Body of pancreas (tissue), 4 donors: ENCODE results near the gene SULT1E1.

Experiments
- POLR2A ChIP-seq, 3 donors: fragments of 450-650 bp; IDR thresholded peaks; one replicate each; pipeline ENCODE4 v1.6.1; 2016; ENCODE audit warnings: antibody characterized with exemption in 3 of 3, mild to moderate bottlenecking in 2 of 3
- TF ChIP-seq, protein P1 (sequence below), 7 experiments: fragments of 450-650 bp in 4 of 7; fragments of 200-600 bp in 3 of 7; sonication (generic) in 3 of 7; IDR thresholded peaks; one replicate each; pipeline ENCODE4 v1.5.1; 2016 to 2019; ENCODE audit warnings: antibody characterized with exemption in 7 of 7

DNA sequence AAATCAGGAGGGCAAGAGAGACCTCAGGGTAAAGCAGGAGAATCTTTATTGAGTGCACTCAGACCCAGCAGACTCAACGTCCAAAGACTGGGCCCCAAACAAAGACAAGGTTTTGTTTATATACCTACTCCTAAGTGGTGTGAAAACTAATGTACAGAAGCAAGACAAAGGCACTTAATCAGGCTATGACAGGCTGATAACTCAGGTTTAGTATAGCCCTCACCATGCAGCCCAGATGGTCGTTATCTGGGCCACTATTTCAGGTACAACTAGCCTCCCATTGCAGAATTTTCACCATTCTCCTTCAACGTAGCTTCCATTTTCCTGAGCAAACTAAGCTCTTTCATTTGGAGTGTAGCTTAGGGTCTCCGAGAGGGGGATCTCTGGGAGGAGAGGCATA, 36.9 kb downstream of the SULT1E1 start:
- TF ChIP-seq POLR2A (IDR thresholded peaks at IDR 0.05): no peak
- TF ChIP-seq, protein P1, sequence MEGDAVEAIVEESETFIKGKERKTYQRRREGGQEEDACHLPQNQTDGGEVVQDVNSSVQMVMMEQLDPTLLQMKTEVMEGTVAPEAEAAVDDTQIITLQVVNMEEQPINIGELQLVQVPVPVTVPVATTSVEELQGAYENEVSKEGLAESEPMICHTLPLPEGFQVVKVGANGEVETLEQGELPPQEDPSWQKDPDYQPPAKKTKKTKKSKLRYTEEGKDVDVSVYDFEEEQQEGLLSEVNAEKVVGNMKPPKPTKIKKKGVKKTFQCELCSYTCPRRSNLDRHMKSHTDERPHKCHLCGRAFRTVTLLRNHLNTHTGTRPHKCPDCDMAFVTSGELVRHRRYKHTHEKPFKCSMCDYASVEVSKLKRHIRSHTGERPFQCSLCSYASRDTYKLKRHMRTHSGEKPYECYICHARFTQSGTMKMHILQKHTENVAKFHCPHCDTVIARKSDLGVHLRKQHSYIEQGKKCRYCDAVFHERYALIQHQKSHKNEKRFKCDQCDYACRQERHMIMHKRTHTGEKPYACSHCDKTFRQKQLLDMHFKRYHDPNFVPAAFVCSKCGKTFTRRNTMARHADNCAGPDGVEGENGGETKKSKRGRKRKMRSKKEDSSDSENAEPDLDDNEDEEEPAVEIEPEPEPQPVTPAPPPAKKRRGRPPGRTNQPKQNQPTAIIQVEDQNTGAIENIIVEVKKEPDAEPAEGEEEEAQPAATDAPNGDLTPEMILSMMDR (IDR thresholded peaks at IDR 0.05): no peak
